ENCODE measurements around the gene HINFP.
"Not testable (repeated sequence)": the region's sequence is repeated elsewhere in the genome, so short reads cannot be mapped to it uniquely, and the experiment has no call there.

The HINFP gene

DNA sequence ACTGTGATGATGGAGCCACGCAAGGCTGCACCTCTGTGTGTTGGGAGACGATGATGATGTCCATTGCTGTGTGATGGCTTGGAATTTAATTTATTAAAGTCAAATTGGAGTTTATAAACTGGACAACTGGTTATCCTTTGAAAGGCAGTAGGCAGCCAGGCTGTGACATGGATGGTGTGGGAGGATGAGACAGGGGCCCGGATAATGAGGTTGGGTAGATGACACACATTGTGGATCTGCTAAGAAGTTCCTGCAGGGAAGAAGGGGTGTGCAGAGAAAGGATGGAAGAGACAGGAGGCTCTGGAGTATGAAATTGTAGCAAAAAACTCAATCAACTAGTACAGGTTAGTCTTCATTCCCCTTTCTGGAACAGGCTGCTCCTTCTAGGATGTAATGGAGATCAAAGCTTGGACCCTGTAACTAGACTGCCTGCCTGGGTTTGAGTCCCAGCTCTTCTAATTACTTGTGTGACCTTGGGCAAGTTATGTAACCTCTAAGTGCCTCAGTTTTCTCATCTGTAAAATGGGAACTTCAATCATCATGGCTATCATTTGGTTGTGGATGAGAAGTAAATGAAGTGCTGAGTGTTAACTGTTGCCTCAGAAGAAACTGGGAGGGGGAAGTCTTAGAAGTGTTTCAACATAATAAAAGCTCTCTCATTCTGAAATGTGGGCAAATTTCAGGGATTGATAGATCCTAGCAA, 4.2 kb upstream of the HINFP start:
- no peak for DNase-seq

DNA sequence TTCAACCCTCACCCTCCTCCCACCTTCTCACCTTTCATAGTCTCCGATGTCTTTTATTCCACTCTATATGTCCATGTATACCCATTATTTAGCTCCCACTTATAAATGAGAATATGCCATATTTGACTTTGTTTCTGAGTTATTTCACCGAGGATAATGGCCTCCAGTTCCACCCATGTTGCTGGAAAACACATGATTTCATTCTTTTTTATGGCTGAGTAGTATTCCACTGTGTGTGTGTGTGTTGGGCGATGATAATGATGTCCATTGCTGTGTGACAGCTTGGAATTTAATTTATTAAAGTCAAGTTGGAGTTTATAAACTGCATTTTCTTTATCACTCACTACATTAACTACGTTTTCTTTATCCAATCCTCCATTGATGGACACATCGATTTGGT, 3.2 kb upstream of the HINFP start:
- no peak for DNase-seq

DNA sequence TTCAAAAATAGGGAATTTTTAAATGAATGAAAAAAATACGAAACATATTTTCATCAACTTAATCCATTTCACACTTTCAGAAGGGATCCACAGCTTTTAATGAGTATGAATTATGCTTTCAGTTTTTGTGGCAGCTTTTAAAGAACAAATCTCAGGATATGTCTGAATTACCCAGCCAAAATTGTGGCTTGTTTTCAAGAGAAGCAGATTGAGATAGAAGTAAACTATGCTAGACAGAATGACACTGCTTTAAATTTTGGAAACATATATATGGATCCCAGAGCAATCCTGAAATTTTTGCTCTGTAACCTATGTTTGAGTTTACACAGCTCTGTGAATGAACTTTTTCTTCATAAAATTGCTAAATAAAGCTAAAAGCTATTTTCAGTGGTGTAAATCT, 2.4 kb upstream of the HINFP start:
- no peak for DNase-seq

DNA sequence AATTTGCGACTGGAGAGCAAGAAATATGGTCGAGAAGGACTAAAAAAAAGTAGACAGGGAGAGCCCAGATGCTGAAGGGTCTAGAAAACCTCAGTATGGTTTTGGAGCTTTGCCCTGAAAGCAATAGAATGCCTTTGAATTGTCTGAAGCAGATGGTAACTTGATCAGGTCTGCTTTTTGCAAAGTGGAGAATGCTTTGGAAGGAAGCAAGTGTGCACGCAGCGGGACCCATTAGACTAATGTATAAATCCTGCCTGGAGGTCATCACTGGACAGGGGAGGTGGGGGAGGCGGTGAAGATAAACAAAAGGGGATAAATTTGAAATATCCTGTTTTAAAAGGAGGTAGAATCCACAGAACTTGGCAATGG, 757 bp upstream of the HINFP start:
- DNase-seq, result no peak

DNA sequence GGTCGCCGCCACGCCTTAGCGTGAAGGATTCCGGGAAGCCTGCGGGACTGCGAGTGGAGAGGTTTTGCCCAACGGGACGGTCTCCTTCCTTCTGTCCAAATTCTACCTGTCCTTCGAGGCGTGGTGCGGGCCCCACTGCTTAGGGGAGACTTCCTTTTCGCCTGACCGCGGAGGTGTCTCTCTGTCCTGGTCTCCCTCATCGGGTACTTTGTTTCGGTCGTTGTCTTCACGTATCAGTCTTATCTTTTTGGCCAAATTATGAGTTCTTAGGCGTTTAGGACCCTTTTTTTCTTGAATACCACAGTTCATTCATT, 388 bp downstream of the HINFP start:
- DNase-seq, result no peak

DNA sequence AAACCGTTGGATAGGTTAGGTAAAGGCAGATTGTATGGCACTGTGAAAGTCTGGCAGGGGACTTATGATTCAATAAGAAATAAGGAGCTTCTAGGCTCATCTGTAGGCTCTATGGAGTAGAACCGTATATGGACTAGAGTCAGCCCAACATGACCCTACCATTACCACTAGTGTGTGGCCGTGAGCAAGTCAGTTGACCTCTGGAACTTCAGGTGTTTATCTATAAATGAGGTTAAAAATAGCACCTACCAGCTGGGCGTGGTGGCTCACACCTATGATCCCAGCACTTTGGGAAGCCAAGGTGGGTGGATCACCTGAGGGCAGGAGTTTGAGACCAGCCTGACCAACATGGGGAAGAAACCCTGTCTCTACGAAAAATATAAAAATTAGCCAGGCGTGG, 4.4 kb downstream of the HINFP start:
- no peak for DNase-seq

DNA sequence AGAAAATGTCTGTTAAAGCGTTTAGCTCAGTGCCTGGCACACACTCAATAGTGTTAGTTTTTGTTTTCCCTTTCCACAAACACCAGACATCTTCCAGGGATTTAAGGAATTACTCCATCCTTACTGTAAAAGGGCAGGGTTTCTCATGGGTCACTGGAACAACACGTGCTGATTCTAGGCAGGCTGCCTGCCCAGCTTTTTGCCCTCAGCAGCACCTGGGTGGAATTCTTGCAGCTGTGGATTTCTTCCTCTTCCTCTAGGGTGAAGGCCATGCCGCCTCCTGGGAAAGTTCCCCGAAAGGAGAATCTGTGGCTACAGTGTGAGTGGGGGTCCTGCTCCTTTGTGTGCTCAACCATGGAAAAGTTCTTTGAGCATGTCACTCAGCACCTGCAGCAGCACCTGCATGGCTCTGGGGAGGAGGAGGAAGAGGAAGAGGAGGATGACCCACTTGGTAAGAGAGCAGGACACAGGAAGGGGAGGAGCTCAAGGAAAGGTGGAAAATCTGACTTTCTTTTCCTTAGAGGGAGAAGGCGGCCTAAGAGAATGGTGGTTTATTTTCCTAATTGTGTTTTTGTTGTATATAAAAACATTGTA, 5.4 kb downstream of the HINFP start:
- no peak for DNase-seq

DNA sequence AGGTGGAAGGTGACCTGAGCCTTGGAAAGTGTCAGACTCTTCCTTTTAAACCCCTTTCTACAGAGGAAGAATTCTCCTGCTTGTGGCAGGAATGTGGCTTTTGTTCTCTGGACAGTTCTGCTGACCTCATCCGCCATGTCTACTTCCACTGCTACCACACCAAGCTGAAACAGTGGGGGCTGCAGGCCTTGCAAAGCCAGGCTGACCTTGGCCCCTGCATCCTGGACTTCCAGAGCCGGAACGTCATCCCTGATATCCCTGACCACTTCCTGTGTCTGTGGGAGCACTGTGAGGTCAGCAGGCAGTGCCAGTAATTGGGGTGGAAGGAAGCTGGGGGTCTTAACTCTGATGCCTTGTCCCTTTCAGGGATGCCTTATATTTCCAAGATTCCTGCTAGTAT, 9.3 kb downstream of the HINFP start:
- DNase-seq, result no peak

DNA sequence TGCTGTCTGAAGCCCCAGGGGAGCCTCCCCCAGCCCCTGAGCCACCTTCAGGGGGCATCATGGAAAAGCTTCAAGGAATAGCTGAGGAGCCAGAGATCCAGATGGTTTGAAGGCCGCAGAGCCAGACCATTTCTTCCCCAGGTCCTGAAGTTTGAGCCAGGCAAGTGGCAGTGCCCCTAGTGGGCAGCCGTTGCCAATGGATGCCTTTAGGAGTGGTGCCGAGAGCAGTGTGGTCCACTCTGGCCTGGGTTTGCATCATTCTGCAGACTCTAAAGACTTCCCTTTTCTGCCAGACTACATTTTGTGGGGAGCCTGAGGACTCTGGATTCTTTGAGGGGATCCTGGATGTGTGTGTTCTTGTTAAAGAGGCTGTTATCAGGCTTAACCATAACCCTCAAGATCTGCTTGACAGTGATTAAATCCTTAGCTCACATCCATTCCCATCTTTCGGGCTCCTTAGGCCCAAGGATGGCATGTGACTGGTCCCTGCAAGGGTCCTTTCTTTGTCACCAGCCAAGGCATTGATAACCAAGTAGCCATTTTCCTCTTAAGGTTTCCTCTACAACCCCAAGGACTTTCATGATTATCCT, 13.1 kb downstream of the HINFP start:
- no peak for DNase-seq

DNA sequence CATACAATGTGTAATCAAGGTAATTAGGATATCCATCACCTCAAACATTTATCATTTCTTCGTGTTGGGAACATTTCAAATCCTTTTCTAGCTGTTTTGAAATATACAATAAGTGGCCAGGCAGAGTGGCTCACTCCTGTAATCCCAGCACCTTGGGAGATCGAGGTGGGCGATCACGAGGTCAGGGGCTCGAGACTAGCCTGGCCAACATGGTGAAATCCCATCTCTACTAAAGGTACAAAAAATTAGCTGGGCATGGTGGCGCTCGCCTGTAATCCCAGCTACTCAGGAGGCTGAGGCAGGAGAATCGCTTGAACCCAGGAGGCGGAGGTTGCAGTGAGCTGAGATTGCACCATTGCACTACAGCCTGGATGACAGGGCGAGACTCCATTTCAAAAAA, 17.9 kb downstream of the HINFP start:
- not testable (repeated sequence) for DNase-seq

DNA sequence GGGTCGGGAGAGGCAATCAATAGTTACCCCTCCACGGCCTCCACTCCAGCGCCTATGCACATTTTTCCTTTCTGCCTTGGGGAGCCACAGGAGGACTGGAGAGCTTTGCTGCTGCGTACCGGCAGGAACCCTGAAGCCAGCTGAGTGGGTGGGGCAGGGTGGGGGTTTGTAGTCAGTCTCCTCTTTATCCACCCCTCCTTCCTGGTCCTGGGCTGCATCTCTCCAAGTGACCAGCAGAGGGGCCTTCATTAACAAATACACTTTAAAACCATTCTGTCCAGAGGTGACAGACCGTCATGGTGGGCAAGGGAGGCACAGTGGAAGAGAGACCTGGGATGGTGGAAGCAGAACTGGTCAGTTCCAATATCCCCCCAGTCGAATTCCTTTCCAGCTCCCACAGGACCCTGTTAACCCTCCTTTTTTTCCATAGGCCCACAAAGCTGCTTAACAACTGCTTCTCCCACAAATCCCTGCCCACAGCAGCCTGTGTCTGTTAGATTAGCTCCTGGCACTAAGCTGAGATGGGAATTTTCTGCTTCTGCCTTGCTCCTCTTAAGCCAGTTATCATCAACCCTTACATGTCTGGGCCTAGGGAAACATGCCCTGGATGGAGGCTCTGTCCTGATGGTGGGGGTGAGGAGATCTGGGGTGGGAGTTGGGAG, 23.6 kb downstream of the HINFP start:
- DNase-seq, result no peak

DNA sequence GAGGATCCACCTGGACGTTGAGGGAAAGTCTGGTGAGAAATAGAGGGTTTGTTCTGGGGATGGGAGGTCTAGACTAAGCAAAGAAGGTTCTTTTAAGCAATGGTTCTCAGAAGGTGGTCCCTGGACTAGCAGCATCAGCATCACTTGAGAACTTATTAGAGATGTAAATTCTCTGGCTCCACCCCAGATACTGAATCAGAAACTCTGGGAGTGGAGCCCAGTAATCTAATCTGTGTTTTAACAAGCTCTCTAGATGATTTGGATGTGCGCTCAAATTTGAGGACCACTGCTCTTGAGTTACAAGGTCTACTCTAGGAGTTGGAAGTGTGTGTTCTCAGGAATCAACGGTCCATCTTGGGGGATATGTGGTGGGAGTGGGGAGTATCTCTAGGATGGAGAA, 24.2 kb downstream of the HINFP start:
- no peak for DNase-seq

DNA sequence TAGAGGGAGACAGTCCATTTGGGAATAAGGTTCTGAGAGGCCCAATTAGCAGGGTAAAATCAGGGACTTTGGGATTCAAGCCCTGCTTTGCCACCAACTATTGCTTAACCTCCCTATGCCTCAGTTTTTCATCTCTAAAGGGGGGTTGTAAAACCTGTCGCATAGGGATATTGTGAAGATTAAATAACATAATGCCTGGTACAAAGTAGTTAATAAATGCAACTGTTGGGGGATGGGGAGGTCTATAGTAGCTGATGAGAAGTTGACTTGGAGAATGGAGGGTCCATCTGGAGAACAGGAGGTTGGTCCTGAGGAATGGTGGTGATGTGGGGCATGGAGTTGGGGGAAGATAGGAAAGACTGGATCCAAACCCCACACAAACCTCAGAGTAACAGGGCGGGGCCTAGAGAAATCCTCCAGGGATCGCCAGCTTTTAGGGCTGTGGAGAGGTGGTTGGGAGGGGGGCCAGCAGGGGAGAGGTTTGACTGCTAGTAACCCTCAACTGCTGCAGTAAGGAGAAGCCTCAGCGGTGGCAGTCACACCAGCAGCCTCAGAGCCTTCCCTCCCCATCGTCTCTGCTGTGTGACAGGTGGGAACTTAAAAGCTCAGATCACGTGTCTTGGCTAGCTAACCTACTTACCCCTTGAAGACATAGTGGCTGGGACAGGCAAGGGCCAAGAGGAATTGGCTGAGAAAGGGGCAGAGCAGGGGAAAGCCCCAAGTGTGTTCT, 26.4 kb downstream of the HINFP start:
- DNase-seq, result no peak

DNA sequence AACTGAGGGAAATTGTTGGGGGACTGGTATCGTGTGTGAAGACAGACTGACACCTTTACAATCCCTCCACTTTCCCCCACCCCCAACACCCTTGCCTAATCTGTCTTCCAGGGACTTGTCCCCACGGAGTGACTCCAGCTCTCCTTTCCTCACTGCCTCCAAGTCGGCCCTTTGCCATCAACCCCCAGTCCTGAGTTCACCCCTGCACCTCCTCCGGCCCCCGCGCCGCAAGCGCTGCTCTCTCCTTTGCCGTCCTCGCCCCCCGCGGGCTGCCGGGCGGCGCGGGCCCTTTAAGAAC, 27.3 kb downstream of the HINFP start:
- no peak for DNase-seq

DNA sequence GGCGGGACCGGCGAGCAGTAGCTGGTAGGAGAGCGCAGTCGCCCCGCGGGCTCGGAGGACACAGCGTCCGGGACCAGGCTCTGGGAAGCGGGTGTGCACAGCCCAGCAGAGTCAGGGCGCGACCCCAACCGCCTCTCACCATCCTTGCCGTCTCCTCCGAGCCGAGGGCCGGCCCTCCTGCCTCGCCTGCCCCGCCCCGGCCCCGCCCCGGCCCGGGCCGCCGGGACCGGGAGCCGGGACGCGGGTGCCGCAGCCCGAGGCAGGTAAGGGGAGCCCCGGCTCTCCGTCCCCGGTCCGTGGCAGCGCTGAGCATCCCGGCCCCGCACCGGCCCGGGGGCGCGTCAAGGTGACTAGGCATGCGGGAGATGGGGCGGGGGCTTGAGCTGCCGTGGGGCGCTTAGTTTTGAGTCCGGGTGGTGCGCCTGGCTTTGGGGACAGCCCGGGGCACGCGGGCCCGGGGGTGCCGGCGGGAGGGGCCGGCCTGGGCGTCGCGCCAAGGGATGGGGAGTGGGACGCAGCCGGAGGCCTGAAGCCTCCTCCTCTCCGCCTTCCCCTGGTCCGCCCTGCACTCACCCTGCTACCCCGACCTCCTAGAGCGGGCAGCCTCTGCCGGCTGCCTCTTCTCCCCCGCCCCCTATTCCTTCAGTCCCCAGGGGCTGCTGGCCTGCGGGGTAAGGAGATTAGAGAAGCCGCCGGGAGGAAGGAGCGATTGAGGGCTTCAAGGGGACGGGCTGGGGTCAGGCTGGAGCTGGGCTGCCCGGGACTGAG, 27.8 kb downstream of the HINFP start, which contains the start of gene ABCG4:
Gene ABCG4 (plus strand): TSS at position 35 of the 768 bp plus-strand sequence. CDS start 914 bp downstream, outside the sequence.
- no peak for DNase-seq

DNA sequence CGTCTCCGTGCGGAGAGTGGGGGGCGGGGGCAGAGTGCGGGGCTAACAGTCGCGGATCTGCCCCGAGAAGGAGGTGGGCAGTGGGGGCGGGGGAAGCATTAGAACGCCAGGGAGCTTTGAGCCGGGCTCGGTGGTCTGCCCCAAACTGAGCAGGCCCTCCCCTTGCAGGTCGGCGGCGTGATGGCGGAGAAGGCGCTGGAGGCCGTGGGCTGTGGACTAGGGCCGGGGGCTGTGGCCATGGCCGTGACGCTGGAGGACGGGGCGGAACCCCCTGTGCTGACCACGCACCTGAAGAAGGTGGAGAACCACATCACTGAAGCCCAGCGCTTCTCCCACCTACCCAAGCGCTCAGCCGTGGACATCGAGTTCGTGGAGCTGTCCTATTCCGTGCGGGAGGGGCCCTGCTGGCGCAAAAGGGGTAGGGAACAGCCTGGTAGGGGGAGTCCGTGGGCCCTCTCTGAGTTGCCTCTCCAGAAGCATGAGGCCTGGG, 28.5 kb downstream of the HINFP start:
- DNase-seq, result no peak

DNA sequence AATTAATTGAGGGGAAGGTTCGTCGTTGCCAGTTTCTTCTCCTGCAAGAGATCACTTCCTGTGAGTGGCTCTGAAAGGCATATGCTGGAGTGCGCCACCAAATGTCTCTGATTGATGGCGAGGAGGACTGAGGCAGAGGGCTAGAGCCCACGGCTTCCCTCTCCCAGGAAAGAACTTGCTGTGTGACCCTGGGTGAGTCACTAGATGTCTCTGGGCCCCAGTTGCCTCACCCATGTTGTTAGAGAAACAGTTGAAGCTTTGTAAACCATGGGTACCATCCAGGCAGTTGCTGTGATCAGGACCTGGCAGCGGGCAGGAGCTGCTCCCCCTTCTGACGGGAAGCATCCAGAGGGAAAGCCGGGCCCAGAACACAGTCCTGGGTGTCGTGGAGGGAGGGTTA, 30.7 kb downstream of the HINFP start:
- DNase-seq, result no peak

DNA sequence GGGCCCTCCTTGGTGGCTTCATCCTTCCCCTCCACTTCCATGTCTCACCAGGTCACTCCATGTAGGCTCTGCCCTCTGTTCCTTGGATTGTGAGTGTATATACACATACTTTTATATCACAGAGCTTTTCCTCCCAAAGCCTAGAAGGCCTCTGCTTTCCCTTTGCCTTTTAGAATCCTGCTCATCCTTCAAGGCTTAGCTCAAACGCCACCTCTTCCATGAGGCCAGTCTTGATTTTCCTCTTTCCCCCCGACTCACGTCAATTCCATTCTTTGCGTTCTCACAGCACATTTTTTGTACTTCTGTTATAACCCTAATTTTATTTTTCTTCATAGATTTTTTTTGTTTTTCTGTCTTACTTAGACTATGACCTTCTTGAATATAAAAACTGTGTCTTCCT, 31.2 kb downstream of the HINFP start:
- no peak for DNase-seq

DNA sequence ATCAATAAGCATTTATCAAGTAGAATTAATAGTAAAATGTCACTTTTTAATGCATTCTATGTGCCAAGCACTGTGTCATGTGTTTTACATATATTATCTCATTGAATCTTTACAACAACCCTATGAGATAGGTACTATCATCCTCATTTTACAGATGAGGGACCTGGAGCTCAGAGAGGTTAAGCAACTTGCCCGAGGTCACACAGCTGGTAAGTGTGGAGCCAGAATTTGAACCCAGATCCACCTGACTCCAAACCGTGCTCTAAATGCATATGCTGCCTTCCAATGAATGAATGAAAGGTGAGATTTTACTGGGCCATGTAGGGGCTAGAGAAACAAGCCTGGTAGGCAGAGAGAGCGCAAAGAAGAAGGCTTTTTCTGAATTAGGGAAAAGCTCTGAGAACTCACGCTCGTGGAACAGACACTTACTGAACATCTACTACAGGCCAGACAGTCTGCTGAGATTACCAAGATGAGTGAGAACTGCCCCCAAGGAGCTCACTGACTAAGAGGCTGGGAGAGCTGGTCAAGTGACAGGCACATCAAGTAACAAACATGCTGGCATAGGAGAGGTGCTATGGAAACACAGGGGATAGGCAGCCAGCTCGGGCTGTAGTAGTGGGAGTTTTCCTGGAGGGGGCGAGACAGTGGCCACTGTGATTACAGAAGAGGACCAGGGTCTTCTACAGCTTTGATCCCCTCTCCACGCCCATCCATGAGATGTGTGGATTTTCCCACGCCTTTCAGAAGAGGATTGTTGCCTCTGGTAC, 31.9 kb downstream of the HINFP start:
- DNase-seq, result no peak

DNA sequence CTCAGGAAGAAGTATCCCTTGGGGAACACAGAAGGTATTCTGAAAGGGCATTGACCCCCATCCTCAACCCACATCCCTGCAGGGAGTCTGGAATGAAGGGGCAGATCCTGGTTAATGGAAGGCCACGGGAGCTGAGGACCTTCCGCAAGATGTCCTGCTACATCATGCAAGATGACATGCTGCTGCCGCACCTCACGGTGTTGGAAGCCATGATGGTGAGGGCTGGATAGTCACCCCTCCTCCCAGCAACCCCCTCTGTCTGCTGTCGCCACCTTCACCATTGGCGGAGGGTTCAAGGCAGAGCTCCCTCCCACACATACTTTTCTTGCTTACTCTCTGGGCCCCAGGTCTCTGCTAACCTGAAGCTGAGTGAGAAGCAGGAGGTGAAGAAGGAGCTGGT, 32.8 kb downstream of the HINFP start:
- no peak for DNase-seq

DNA sequence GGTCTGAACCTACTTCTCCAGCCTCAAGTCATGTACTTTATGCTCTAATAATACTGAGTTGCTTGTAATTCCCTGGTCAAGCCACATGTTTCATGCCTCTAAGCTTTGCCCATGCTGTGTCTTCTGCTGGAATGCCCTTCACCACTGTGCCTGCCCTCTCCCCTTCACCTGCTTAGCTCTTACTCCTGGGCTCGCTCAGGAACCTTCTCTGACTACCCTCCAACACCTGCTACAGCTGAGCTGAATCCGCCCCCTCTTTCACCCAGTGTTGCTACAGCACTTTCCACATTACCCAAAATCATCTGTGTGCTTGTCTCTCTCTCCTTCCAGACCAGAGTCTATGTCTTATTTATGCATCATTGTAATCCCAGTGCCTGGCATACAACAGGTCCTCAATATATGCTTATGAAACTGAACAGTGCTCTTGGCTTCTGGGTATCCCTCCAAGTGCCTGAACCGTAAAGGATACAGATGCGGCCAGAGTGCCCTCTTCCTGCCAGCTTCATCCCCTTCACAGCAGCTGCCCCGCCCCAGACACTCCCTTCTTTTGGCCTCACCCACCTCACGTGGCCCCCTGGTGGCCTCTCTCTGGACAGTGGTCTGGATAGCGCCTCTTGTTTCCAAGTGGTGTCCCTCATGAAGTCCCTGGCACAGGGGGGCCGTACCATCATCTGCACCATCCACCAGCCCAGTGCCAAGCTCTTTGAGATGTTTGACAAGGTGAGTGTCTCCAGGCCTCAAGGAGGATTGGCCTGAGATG, 34.5 kb downstream of the HINFP start:
- no peak for DNase-seq

All from activated CD4-positive, CD25-positive, alpha-beta regulatory T cell (primary cell).